Right ventricle myocardium superior (tissue), 1 donor: ENCODE results near the gene CDCA7. TPM values are rescaled to one million over a fixed set of nuclear protein-coding genes. Genes with fewer than 3 reads are reported as not detected.
"Not testable (repeated sequence)": the region's sequence is repeated elsewhere in the genome, so short reads cannot be mapped to it uniquely, and the experiment has no call there.

Source experiments
- ATAC-seq: fragments of 200-7000 bp; cut with Tn5 transposase; one replicate; pipeline ENCODE4 v1.9.1; 2020; ENCODE audit warnings: mild to moderate bottlenecking; ENCODE audit not compliant: poor library complexity
- DNase-seq: peaks from one replicate; pipeline ENCODE4 v3.0.0-alpha.2; 2020
- intact Hi-C: fragments of 100-400 bp; cut with DNase I; formaldehyde crosslinking; loops from one replicate; pipeline ENCODE4 v1.11.2; 2022
- total RNA-seq: library from RNA; stranded (reverse); fragmentation: NEBNext Ultra II Directional; extraction: Animal tissue kit (Norgen Biotek cat#: 25700); gene quantifications from one replicate; pipeline ENCODE4 v1.2.1, GENCODE V29; 2021
- donor health status: DM: no; HTN: yes; CAD: no; lungs with severe emphysema.

Gene CDCA7
- total RNA-seq, 1 donor from 2014 or later, result 1.3 TPM

DNA sequence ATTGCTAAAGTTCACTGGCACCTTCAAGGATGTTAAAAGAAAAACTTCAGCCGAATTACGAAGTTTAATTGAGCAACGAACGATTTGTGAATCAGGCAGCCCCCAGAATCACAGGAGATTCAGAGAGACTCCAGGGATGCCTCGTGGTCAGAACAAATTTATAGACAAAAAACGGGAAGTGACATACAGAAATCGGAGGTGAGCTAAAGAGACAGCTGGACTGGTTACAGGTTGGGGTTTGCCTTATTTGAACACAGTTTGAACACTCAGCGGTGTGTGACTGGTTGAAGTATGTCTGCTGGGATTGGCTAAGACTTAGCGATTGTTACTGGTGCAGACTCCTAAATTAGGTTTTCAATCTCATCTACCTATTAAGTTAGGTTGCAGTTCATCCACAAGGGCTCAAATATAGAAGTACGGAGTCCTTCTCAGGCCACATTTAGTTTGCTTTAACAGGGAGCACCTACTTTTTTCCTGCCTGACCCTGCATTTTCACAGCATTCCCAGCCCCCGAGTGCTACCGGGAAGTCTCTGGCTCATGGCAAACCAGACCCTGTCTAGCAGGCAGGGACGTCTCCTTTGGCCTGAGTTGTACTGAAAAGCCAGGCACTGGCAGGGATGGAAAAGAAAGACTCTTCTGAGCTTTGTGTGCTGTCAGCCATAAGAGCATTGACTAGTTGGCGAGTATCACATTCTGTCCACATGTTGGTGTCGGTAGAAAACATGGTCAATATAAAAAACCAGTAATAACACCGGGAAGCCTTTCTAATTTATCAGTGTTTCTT lies 41.1 kb downstream of the CDCA7 start:
- intact Hi-C loops, result no loop called here
- DNase-seq (no peak), ATAC-seq (no peak)

DNA sequence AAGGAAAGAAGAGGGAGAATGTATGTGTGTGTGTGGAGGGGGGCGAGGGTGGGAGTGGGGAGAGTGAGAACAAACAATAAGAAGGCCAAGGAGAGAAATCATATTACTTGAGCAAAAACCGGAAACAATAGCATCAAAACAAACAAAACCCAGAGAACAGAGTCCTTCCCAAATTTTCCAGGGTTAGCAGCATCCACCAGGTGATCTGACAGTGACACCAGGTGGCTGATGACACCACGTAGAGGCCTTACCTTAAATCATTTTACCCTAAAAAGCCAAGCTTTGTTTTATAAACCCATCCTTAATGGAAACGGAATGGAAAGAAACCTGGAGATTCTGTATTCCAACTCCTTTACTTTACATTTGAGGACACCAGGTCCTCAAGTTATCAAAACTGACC lies 42.9 kb downstream of the CDCA7 start:
- intact Hi-C loops, result no loop called here
- ATAC-seq (no peak), DNase-seq (no peak)

DNA sequence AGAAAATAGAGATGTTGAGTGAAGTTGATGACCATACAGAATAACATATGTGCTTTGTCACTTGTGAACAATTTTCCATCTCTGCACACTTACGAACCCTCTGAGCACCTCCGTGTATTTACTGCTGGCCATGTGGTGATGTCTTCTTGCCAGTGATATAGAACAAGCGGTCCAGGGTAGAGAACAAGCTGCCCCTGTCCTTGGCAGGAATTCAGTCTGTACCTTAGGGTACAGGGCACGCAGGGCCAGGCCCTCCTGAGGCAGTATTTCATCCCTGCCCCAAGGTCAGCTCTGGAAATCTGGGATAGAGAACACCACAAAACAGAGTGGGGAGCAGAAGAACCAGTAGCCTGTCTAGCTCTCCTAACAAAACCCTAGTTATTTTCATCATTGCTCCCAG lies 44.6 kb downstream of the CDCA7 start:
- intact Hi-C loops, result no loop called here
- ATAC-seq, result peak; percentile 40

DNA sequence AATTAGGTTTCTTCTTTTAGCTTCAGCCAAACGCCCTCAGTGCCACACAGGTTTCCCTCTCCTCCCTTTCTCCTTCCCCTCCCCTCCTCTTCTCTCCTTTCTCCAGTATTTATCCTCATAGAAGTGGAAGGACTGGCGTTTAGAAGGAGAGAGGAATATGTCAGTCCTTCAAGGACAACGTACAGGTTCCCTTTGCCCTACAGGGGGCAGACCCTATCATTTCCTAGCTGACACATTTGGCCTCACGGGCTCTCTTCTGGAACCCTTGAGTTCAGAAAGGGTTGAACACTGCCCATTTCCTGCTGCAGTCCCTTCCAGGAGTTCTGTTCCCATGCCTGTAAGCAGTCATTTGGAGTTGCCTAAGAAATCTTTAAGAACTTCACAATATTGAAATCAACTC lies 46.1 kb downstream of the CDCA7 start:
- no peak for ATAC-seq
- intact Hi-C loops, result loop anchor here (10.0 kb wide), 1 partner anchor 164 kb away; no protein-coding TSS in a partner anchor
- DNase-seq, result no peak

More for the DNA sequence above, 44.6 kb downstream of the CDCA7 start:
- DNase-seq, result no peak

DNA sequence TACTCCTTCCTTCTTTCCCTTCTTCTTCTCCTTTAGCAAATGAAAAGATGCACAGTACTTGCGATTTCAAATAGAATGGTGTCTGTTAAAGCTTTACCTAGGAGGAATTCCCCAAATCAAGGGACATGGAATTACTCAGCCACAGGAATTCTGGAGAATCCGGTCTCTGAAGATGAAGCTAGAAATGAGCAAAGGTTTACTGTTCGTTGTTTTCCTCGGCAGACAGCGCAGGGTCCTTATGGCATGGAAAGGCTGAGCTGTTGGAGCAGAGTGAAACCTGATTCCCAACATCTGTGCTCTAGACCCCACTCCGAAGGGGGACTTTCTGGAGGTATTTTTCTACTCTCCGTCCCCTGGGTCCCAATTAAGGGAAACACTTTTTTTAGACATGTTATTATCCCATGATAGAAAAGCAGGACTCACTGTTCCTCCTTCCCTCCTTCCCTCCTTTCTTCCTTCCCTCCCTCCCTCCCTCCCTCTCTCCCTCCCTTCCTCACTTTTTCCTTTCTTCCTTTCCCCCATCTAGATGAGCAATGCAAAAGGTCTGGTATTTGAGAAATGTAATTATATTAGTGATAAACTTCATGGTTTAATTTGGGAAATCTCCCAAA lies 47.1 kb downstream of the CDCA7 start:
- DNase-seq (no peak), ATAC-seq (peak; percentile 51)

DNA sequence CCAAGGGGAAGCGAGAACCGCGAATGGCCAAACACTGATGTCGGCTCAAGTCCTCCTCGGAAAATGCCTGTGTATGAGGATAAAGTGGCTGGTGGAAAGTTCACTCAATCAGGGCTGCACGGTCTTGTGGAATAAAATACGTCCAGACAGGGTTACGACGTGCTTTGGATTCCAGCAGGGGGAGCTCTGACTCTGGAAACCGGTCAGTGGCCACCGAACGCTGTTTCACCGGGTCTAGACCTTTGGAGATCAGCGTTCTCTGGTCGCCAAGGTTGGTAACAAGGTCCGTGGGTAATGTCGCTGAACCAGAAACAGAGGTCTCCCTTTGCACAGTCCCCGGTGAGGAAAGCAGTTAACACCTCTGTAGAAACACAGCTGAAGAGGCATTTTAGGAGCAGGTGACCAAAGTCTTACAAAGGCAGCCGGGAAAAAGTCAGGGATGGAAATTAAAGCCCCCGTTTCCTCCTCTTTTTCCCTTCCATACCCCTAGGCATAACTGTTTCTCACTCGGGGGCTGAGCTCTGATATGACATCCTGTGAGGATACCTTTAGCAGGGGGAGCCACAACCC lies 47.8 kb downstream of the CDCA7 start:
- ATAC-seq (peak; percentile 97), DNase-seq (peak; percentile 82)
- intact Hi-C loops, result loop anchor here (2.0 to 10.0 kb wide), 2 partner anchors 44 to 162 kb away; no protein-coding TSS in a partner anchor

More for the DNA sequence above, 47.1 kb downstream of the CDCA7 start:
- intact Hi-C loops, result loop anchor here (2.0 to 10.0 kb wide), 2 partner anchors 45 to 163 kb away; no protein-coding TSS in a partner anchor

DNA sequence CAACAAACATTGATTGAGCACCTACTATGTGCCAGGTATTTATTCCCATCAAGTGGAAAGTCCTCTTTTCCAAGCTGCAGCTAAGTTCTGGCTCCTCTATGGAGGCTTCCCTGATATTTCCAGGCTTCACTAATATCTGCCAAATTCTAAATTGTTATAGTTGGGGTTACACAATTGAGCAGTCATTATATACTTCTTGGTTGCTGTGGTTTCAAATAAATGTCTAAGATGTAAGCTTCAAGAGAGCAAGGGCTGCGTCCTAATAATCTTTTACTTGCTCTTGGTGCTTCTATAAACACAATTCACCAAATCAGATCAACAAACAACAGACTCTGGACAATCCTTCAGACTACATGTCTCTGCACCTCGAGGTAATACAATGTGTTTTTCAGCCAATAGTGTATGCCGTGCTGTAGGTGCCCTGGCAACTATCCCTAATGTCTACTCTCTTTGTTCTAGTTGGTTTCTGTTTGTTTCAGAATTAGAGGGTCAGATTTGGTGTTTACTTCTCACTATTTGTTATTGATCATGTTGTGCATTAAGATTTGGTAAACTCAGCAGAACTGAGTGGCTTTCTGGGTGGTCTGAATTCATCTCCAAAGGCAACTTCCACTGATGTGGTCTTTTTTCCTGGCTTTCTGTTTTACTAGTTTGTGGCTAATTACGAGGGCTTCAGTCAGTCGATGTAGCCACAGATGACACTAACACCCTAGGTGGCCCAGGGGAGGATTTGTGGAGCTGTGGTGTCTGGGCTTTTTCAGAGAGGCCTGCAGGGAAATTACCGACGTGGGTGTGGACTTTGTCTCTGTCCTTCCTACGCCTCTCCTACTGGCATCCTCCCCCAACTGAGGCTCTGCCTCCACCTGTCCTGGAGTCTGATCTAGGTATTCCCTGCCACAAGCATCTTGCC lies 50.4 kb downstream of the CDCA7 start:
- no peak for DNase-seq
- no peak for ATAC-seq
- intact Hi-C loops, result loop anchor here (10.0 kb wide), 1 partner anchor 160 kb away; no protein-coding TSS in a partner anchor

DNA sequence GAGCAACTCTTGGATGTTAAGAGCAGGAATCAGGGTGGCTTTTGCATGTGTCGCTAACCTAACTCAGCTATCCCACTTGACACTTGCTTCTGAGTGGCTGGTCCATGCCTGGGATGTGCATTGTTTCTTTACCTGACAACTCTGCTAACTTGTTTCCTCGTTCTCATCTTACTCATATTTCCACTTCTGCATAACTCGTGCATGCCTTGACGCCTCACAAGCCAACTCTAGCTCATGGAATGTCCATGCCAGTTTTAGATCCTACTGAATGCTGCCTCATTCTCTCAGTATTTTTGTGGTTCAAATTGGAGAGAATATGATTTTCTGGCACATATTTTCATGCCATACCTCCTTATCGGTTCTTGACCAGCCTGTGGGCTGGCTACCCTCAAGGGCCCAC lies 52.5 kb downstream of the CDCA7 start:
- intact Hi-C loops, result loop anchor here (10.0 kb wide), 1 partner anchor 158 kb away; no protein-coding TSS in a partner anchor
- DNase-seq (no peak), ATAC-seq (no peak)

DNA sequence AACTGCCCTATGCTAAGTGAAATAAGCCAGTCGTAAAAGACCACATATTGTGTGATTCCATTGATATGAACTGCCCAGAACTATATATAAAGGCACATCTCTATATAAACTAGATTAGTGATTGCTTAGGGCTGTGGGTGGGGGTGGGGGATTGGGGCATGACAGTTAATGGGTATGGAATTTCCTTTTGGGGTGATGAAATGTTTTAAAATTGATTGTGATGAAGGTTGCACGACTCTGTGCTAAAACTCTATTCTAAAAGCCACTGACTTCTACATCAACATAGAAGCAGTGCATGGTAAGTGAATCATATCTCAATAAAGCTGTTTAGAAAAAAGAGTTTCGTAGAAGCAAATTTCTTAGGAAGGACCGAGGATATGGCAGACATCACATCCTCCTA lies 53.0 kb downstream of the CDCA7 start:
- intact Hi-C loops, result loop anchor here (10.0 kb wide), 1 partner anchor 157 kb away; no protein-coding TSS in a partner anchor
- ATAC-seq (no peak), DNase-seq (no peak)

DNA sequence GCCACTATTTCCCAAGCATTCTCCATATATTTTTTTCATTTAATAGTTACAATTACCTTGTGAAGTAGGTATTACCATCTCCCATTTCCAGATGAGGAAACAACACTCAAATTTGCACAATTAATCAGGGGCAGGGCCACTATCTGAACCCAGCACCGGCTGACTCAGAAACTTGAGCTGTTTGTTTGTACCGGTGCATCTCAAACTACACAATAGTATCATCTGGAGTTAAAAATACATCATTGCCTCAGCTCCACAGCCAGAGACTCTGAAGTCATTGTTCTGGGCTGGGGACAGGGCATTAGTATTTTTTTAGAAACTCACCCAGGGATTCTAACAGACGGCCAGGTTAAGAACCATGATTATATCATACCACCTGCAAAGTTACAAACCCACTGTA lies 55.9 kb downstream of the CDCA7 start:
- no peak for DNase-seq
- intact Hi-C loops, result no loop called here
- ATAC-seq, result peak; percentile 89

DNA sequence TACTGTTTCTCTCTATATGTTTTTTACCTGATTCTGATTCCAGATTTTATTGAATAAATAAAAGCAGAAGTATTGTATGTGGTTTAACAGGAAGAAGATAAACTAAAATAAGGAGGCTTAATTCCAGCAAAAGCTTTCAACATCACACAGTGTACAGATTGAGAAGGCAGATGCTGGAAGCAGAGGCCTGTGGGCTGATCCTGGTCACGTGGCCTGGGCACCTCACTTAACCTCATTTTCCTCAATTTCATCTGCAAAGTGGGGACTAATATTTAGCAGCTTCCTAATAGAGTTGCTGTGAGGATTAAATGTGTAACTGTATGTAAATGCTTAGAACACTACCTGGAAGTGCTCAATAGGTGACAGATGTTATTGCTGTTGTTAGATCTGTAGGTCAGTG lies 58.0 kb downstream of the CDCA7 start:
- intact Hi-C loops, result no loop called here
- no peak for ATAC-seq
- DNase-seq, result no peak

DNA sequence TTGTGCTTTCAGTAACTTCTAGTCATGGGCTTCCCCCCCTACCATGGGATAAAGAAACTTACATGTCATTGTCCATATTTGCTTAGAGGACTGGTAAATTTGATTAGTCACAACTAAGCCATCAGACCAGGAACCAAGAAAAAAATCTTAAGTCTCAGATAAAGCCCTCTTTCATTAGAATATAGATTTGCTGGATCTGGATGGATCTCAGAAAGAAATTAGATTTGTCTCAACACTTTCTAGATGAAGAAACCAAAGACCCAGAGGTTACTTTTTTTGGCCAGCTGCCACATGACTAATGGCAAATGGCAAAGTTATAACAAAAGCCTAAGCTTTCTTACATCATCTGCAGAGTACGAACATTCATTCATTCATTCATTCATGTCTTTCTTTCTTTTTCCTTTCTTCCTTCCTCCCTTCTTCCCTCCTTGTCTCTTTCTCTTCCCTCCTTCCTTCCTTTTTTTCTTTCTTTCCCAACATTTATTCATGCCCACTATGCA lies 60.2 kb downstream of the CDCA7 start:
- DNase-seq (no peak), ATAC-seq (no peak)
- intact Hi-C loops, result no loop called here

DNA sequence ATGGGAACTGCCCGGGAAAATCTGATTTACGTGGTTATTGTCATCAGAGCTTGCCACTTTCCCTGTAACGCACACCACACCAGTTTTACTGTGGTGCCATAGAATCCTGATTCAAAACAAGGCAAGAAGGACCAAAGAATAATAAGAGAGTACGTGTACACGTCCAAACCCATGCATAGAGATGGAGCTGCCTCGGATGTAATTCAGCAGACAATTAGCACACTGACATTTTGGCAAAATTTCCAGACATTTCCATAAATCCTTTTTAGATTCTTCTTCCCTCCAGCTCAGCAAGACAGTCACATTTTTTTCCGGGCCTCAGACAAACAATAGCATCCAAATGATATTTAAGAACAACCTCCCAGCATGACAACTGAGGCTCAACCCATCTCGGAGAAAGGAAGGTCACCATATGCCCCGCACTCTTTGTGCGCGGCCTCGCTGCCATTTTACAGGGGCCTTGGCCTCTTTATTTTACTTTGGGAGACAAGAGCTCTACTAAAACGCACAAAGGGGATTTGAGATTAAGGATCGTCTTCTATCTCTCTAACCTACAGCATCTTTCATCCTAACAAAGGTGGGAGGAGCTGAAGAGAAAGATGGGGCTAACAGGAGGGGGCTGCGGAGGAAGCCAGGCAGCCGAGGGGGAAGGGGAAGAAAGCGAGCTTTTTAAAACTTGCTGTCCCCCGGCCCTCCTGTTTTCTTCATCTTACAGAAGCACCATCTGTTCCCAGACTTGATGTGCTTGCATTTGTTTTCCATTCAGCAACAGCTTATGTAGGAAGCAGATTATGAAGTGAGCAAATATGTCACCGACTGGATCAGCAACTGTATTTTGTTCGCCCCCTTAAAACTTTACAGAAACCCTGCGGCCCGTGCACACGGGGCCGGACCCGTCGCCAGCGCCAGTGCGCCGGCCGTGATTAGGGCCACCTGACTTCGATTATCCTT lies 61.0 kb downstream of the CDCA7 start:
- ATAC-seq (no peak), DNase-seq (no peak)
- intact Hi-C loops, result no loop called here

DNA sequence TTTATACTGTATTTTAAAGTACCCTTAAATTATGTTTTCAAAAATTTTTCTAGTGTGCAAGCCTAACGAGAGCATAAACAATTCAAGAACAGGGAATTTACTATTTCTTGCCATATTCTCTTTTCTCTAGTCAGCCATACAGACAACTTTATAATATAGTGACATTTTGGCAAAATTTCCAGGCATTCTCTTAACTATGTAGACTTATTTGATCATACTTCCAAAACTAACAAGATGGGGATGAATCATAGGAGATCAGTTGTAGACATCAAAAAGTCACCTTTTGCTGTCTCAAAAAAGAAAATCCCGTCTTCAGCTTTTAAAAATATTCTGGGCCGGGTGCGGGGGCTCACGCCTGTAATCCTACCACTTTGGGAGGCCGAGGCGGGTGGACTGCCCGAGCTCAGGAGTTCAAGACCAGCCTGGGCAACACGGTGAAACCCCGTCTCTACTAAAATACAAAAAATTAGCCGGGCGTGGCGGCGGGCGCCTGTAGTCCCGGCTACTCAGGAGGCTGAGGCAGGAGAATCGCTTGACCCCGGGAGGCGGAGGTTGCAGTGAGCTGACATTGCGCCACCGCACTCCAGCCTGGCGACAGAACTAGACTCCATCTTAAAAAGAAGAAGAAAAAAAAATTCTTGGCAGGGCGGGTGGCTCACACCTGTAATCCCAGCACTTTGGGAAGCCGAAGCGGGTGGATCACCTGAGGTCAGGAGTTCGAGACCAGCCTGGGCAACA lies 61.9 kb downstream of the CDCA7 start:
- ATAC-seq, intact Hi-C loops, DNase-seq: not testable (repeated sequence)

DNA sequence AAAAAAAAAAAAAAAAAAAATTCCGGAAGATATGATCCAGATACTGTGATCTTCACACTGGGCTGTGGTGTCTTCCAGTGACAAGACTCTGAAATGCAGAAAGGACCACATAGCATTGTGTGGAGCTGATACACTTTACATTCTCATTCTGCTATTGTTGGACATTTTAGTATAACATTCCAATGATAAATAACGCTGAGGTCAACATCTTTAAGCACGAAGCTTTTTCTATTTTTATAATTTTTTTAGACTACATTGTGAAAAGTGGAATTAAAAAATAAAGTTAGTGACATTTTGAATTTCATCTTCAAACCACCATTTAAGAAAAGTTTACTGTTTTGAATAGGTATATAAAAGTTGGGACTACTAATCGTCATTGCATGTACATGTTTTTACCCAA lies 62.7 kb downstream of the CDCA7 start:
- no peak for ATAC-seq
- no peak for DNase-seq
- intact Hi-C loops, result no loop called here

DNA sequence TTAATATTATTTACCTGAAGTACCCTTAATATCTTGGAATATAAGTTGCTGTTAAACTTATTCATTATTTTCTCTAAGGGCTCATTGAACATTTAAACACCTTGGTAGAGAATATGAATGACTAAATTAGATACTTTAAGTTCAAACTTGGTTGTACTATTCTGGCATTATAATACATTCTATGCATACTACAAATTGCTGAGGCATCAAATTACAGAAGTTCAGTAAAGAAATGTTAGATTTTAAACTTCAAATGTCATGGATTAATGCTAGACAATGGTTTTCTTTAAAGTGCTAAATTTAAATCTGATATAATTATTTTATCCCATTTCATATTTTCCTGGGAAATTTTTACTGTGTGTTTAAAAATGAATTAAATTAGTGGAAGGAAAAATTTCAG lies 63.1 kb downstream of the CDCA7 start:
- intact Hi-C loops, result no loop called here
- ATAC-seq (no peak), DNase-seq (no peak)
